ENCODE results near the gene GLTP.

The GLTP gene

DNA sequence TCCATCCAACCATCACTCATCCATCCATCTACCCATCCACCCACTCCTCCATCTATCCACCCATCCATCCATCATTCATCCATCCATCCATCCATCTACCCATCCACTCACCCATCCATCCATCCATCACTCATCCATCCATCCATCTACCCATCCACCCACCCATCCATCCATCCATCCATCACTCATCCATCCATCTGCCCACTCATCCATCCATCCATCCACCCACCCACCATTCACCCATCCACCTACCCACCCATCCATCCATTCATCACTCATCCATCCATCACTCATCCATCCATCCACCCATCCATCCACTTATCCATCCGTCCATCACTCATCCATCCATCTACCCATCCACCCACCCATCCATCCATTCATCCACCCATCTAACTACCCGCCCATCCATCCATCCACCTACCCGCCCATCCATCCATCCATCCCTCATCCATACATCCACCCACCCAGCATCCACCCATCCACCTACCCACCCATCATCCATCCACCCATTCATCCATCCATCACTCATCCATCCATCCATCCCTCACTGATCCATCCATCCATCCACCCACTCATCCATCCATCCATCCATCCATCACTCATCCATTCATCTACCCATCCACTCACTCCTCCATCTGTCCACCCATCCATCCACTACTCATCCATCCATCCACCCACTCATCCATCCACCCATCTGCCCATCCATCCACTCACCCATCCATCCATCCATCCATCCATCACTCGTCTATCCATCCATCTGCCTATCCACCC, 71.3 kb downstream of the GLTP start:
- TF ChIP-seq CEBPB (IDR thresholded peaks at IDR 0.05) (no peak), TEAD4 (IDR thresholded peaks at IDR 0.05) (no peak), EP300 (IDR thresholded peaks at IDR 0.05; ENCODE audit: borderline replicate concordance) (no peak), YY1 (IDR thresholded peaks at IDR 0.05; ENCODE audit: low read depth) (no peak), NFIC (IDR thresholded peaks at IDR 0.05) (no peak), TAF1 (IDR thresholded peaks at IDR 0.05; ENCODE audit: low read depth) (no peak), RAD21 (IDR thresholded peaks at IDR 0.05; ENCODE audit: low read depth) (no peak), EGR1 (IDR thresholded peaks at IDR 0.05) (no peak), ZBTB7A (IDR thresholded peaks at IDR 0.05; ENCODE audit: low read depth) (no peak), FOXM1 (IDR thresholded peaks at IDR 0.05; ENCODE audit: borderline replicate concordance, low read depth) (no peak), CREB1 (IDR thresholded peaks at IDR 0.05; ENCODE audit: low read depth) (no peak), TCF12 (IDR thresholded peaks at IDR 0.05; ENCODE audit: low read depth) (no peak)
- TF ChIP-seq, protein P1, sequence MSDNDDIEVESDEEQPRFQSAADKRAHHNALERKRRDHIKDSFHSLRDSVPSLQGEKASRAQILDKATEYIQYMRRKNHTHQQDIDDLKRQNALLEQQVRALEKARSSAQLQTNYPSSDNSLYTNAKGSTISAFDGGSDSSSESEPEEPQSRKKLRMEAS (IDR thresholded peaks at IDR 0.05), result no peak
- TF ChIP-seq, protein P2, sequence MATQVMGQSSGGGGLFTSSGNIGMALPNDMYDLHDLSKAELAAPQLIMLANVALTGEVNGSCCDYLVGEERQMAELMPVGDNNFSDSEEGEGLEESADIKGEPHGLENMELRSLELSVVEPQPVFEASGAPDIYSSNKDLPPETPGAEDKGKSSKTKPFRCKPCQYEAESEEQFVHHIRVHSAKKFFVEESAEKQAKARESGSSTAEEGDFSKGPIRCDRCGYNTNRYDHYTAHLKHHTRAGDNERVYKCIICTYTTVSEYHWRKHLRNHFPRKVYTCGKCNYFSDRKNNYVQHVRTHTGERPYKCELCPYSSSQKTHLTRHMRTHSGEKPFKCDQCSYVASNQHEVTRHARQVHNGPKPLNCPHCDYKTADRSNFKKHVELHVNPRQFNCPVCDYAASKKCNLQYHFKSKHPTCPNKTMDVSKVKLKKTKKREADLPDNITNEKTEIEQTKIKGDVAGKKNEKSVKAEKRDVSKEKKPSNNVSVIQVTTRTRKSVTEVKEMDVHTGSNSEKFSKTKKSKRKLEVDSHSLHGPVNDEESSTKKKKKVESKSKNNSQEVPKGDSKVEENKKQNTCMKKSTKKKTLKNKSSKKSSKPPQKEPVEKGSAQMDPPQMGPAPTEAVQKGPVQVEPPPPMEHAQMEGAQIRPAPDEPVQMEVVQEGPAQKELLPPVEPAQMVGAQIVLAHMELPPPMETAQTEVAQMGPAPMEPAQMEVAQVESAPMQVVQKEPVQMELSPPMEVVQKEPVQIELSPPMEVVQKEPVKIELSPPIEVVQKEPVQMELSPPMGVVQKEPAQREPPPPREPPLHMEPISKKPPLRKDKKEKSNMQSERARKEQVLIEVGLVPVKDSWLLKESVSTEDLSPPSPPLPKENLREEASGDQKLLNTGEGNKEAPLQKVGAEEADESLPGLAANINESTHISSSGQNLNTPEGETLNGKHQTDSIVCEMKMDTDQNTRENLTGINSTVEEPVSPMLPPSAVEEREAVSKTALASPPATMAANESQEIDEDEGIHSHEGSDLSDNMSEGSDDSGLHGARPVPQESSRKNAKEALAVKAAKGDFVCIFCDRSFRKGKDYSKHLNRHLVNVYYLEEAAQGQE (IDR thresholded peaks at IDR 0.05; ENCODE audit: low read depth), result no peak
- TF ChIP-seq, protein P3, sequence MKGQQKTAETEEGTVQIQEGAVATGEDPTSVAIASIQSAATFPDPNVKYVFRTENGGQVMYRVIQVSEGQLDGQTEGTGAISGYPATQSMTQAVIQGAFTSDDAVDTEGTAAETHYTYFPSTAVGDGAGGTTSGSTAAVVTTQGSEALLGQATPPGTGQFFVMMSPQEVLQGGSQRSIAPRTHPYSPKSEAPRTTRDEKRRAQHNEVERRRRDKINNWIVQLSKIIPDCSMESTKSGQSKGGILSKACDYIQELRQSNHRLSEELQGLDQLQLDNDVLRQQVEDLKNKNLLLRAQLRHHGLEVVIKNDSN (IDR thresholded peaks at IDR 0.05), result no peak

DNA sequence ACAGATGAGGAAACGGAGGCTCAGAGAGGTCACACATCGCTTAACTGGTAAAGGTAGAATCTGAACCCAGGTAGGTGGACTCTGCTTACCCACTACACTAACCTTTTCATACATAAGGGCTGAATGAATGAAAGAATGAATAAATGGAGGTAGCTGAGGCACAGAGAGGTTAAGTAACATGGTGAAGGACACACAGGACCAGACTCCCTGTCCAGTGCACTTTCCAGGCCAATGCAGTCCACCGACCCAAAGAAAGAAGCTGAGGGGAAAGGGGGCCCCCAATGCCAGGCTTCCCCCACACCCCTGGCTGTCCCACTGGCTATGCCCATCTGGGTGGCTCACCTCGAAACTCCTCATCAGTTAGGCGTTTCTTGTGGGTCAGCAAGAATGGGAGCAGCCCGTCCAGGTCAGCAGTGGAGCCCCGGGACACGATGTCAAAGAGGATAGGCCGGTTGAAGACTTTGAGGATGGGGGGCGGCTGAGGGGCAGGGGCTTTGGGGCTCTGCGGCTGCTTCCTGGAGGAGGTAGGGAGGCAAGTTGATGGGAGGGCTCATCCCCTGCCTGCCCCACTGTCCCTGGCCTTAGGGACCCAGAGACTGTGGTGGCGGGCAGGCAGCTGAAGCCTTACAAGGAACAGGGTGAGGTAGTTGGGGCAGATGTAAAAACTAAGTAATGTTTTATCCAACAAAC, 72.2 kb downstream of the GLTP start:
- no peak for TF ChIP-seq YY1 (IDR thresholded peaks at IDR 0.05; ENCODE audit: low read depth)
- TF ChIP-seq CEBPB (IDR thresholded peaks at IDR 0.05), result no peak
- TF ChIP-seq, protein P2 (IDR thresholded peaks at IDR 0.05; ENCODE audit: low read depth), result no peak
- TF ChIP-seq TEAD4 (IDR thresholded peaks at IDR 0.05), result no peak
- TF ChIP-seq EGR1 (IDR thresholded peaks at IDR 0.05), result no peak
- TF ChIP-seq, protein P1 (IDR thresholded peaks at IDR 0.05), result no peak
- no peak for TF ChIP-seq NFIC (IDR thresholded peaks at IDR 0.05)
- TF ChIP-seq ZBTB7A (IDR thresholded peaks at IDR 0.05; ENCODE audit: low read depth), result no peak
- no peak for TF ChIP-seq TCF12 (IDR thresholded peaks at IDR 0.05; ENCODE audit: low read depth)
- TF ChIP-seq TAF1 (IDR thresholded peaks at IDR 0.05; ENCODE audit: low read depth), result no peak
- TF ChIP-seq EP300 (IDR thresholded peaks at IDR 0.05; ENCODE audit: borderline replicate concordance), result no peak
- no peak for TF ChIP-seq FOXM1 (IDR thresholded peaks at IDR 0.05; ENCODE audit: borderline replicate concordance, low read depth)
- TF ChIP-seq, protein P3 (IDR thresholded peaks at IDR 0.05), result no peak
- no peak for TF ChIP-seq CREB1 (IDR thresholded peaks at IDR 0.05; ENCODE audit: low read depth)
- TF ChIP-seq RAD21 (IDR thresholded peaks at IDR 0.05; ENCODE audit: low read depth), result no peak

DNA sequence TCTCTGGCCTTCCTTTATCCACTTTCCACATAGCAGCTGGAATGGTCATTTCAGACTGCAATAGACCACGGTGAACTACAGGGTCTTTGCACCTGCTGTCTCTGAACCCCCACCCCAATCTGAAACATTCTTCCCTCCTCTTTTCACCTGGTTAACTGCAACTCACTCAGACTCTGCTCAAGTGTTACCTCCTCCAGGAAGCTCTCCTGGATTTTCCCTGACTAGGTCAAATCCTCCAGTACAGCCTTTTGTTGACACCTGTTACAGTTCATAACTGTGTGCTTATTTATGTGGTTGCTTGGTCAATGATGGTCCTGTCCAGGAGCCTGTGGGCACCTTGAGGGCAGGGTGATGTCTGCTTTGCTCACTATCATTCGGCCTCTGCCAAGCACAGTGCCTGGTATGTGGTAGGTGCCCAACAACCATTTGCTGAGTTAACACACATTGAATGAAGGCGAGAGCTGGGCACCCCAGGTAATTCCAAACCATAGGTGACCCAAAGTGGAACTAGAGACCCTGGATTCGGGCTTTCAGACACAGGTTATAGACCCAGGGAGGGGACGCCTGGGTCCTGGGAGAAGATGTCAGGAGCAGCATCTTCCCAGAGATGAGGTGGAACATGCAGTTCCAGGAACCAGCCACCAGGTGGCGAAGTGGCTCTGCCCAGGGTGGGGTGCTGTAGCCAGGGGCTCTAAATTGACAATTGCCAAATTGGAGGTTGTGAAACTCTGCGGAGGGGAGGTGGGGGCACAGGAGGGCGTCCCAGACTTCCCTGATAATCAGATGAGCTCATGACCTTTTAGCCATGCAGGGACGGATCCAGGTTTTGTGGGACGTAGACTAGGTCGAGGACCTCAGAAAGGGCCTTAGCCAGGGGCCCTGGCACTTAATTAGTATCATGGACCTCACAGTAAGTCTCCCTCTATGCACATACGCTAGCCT, 75.2 kb downstream of the GLTP start:
- TF ChIP-seq CEBPB (IDR thresholded peaks at IDR 0.05) (peak; percentile 53; the same call in 1 of the 2 replicates), RAD21 (IDR thresholded peaks at IDR 0.05; ENCODE audit: low read depth) (peak; percentile 96), NFIC (IDR thresholded peaks at IDR 0.05) (no peak), FOXM1 (IDR thresholded peaks at IDR 0.05; ENCODE audit: borderline replicate concordance, low read depth) (no peak)

DNA sequence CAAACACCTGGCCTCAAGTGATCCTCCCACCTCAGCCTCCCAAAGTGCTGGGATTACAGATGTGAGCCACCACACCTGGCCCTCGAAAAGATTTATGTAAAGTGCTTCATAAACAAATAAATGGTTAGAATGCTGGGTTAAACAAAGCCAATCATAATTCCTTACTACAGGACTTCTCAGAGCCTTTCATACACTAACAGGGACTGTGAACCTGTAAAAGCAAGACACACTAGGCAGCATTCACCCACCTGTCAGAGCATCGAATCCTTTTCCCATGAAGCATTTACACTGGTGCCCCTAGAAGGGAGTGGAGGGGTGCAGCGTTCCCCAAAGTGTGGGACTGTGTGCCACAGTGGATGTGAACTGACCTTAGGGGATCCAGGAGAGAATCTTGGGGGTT, 76.7 kb downstream of the GLTP start:
- TF ChIP-seq, protein P2 (IDR thresholded peaks at IDR 0.05; ENCODE audit: low read depth), result no peak
- TF ChIP-seq NFIC (IDR thresholded peaks at IDR 0.05) (no peak), CEBPB (IDR thresholded peaks at IDR 0.05) (no peak), TCF12 (IDR thresholded peaks at IDR 0.05; ENCODE audit: low read depth) (no peak), ZBTB7A (IDR thresholded peaks at IDR 0.05; ENCODE audit: low read depth) (no peak), CREB1 (IDR thresholded peaks at IDR 0.05; ENCODE audit: low read depth) (no peak), TAF1 (IDR thresholded peaks at IDR 0.05; ENCODE audit: low read depth) (no peak), FOXM1 (IDR thresholded peaks at IDR 0.05; ENCODE audit: borderline replicate concordance, low read depth) (no peak), EGR1 (IDR thresholded peaks at IDR 0.05) (no peak), EP300 (IDR thresholded peaks at IDR 0.05; ENCODE audit: borderline replicate concordance) (no peak), TEAD4 (IDR thresholded peaks at IDR 0.05) (no peak)
- TF ChIP-seq, protein P1 (IDR thresholded peaks at IDR 0.05), result no peak
- TF ChIP-seq, protein P3 (IDR thresholded peaks at IDR 0.05), result no peak

Measured in Ishikawa (cell line).